ACC112 (cell line): ENCODE data around the gene LRFN3.

Source experiments
- H2AFZ ChIP-seq: fragments of 200-600 bp; sonication (generic); one replicate; pipeline ENCODE4 v1.6.0; 2017; ENCODE audit warnings: antibody characterized with exemption, low read length; ENCODE audit not compliant: unreplicated experiment
- H3K27ac ChIP-seq: fragments of 200-600 bp; sonication (generic); 2 replicates; pipeline ENCODE4 v1.5.1; 2014; ENCODE audit warnings: low read depth, mild to moderate bottlenecking, antibody characterized with exemption, low read length, moderate library complexity
- H3K27me3 ChIP-seq: fragments of 200-600 bp; sonication (generic); 2 replicates; pipeline ENCODE4 v1.6.1; 2014; ENCODE audit warnings: mild to moderate bottlenecking, antibody characterized with exemption, low read length, moderate library complexity, mixed read lengths; ENCODE audit not compliant: insufficient read depth
- H3K36me3 ChIP-seq: fragments of 200-600 bp; sonication (generic); 2 replicates; pipeline ENCODE4 v1.6.1; 2016; ENCODE audit warnings: mild to moderate bottlenecking, antibody characterized with exemption, low read length, moderate library complexity, mixed read lengths; ENCODE audit not compliant: insufficient read depth
- H3K4me1 ChIP-seq: fragments of 200-600 bp; sonication (generic); one replicate; pipeline ENCODE4 v1.6.1; 2016; ENCODE audit warnings: low read length, mixed read lengths; ENCODE audit not compliant: insufficient read depth, unreplicated experiment, control insufficient read depth
- H3K4me3 ChIP-seq: fragments of 200-600 bp; sonication (generic); 2 replicates; pipeline ENCODE4 v1.5.1; 2014; ENCODE audit warnings: mild to moderate bottlenecking, low read depth, low read length
- H3K79me2 ChIP-seq: fragments of 200-600 bp; sonication (generic); one replicate; pipeline ENCODE4 v1.6.0; 2016; ENCODE audit warnings: low read length; ENCODE audit not compliant: control insufficient read depth, unreplicated experiment, insufficient read depth

Gene LRFN3

GRCh38 chr19:35990771-35991730 is 54.9 kb downstream of the LRFN3 start:
- no peak overlapping the region for H3K27ac ChIP-seq
- no peaks in the 10 kb centered on the region for H3K36me3 ChIP-seq
- no peak overlapping the region for H3K4me3 ChIP-seq
- H3K27me3 ChIP-seq: peaks cover 20% of the 10 kb centered on the region
- H3K79me2 ChIP-seq: peaks cover 7% of the 10 kb centered on the region
- no peak overlapping the region for H2AFZ ChIP-seq
- H3K4me1 ChIP-seq: no peaks in the 10 kb centered on the region

GRCh38 chr19:35991731-35992450 is 55.7 kb downstream of the LRFN3 start:
- Histone ChIP-seq H3K4me1 (no peaks in the 10 kb centered on the region), H3K36me3 (no peaks in the 10 kb centered on the region), H3K27ac (no peak overlapping the region), H3K27me3 (peaks cover 12% of the 10 kb centered on the region), H3K79me2 (peaks cover 13% of the 10 kb centered on the region), H3K4me3 (no peak overlapping the region), H2AFZ (no peak overlapping the region)

DNA sequence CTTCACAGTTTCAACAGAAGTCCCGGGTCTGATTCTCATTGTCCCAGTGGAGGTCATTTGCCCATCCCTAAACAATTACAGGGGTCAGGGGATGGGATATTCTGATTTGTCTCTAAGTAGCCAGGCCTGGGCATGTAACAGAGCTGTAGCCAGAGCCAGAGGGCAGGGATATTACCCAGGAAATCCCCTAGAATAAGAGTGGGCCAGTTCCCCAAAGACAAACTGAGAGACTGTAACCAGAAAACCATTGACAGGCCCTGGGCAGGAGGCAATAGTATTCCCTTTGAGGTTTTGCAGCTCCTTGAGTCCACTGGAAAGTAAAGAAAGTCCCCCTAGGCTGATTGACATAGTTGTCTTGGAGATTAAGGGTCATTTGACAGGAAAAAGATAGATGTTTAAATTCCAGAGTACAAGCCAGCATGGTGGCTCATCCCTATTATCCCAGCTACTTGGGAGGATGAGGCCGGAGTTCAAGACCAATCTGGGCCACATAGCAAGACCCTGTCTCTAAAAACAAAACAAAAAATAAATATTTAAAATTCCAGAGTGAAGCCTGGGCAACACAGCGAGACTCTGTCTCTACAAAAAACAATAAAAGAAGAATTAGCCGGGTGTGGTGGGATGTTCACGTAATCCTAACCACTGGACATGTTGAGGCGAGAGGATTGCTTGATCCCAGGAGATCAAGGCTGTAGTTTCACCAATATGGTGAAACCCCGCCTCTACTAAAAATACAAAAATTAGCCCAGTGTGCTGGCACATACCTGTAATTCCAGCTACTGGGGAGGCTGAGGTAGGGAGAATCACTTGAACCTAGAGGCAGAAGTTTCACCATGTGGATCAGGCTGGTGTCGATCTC is 57.0 kb downstream of the LRFN3 start:
- H3K4me1 ChIP-seq: no peaks in the 10 kb centered on the region
- peaks cover 9% of the 10 kb centered on the region; the same call in 1 of the 2 replicates for H3K27me3 ChIP-seq
- H3K27ac ChIP-seq: no peak overlapping the region
- H2AFZ ChIP-seq: no peak overlapping the region
- no peak overlapping the region for H3K4me3 ChIP-seq
- peaks cover 13% of the 10 kb centered on the region for H3K79me2 ChIP-seq
- H3K36me3 ChIP-seq: no peaks in the 10 kb centered on the region

- no peaks in the 10 kb centered on the region for H3K4me1 ChIP-seq
- peaks cover 13% of the 10 kb centered on the region for H3K79me2 ChIP-seq
- no peaks in the 10 kb centered on the region for H3K36me3 ChIP-seq
- H2AFZ ChIP-seq: peak overlapping the region; percentile 50
- no peak overlapping the region for H3K27ac ChIP-seq
- peak overlapping the region; percentile 66 for H3K4me3 ChIP-seq
- H3K27me3 ChIP-seq: peaks cover 3% of the 10 kb centered on the region; the same call in 1 of the 2 replicates
Measured at GRCh38 chr19:35993923-35994598, 57.9 kb downstream of the LRFN3 start.
